HG03575 (cell line): ENCODE results near the gene NACA2.
"Not testable (repeated sequence)": the region's sequence is repeated elsewhere in the genome, so short reads cannot be mapped to it uniquely, and the experiment has no call there.

Source experiments
- ATAC-seq: cut with Tn5 transposase; IDR thresholded peaks from one replicate; pipeline ENCODE4 v1.9.1; 2021; ENCODE audit not compliant: unreplicated experiment, insufficient number of reproducible peaks, low FRiP score; ENCODE audit errors: extremely low read depth

The NACA2 gene

GRCh38 chr17:61582593-61582992 lies 8.4 kb downstream of the NACA2 start:
- ATAC-seq, result no peak

GRCh38 chr17:61581611-61582349 lies 9.2 kb downstream of the NACA2 start:
- ATAC-seq, result no peak

GRCh38 chr17:61580502-61580901 lies 10.5 kb downstream of the NACA2 start:
- no peak for ATAC-seq

GRCh38 chr17:61579961-61580360 lies 11.1 kb downstream of the NACA2 start:
- no peak for ATAC-seq

GRCh38 chr17:61579347-61579746 lies 11.7 kb downstream of the NACA2 start:
- no peak for ATAC-seq

- no peak for ATAC-seq
Observed at GRCh38 chr17:61578645-61579044, 12.4 kb downstream of the NACA2 start.

- ATAC-seq, result no peak
Observed at GRCh38 chr17:61575983-61576382, 15.0 kb downstream of the NACA2 start.

GRCh38 chr17:61575352-61575975 lies 15.6 kb downstream of the NACA2 start:
- no peak for ATAC-seq

GRCh38 chr17:61574542-61575351 lies 16.3 kb downstream of the NACA2 start:
- no peak for ATAC-seq

- ATAC-seq, result not testable (repeated sequence)
Observed at GRCh38 chr17:61572547-61572946, 18.5 kb downstream of the NACA2 start.

- no peak for ATAC-seq
Observed at GRCh38 chr17:61571624-61572023, 19.4 kb downstream of the NACA2 start.

- ATAC-seq, result no peak
Observed at GRCh38 chr17:61570118-61570517, 20.9 kb downstream of the NACA2 start.

- ATAC-seq, result not testable (repeated sequence)
Observed at GRCh38 chr17:61569525-61569924, 21.5 kb downstream of the NACA2 start.

GRCh38 chr17:61568219-61569072 lies 22.6 kb downstream of the NACA2 start:
- ATAC-seq, result no peak

- ATAC-seq, result no peak
Observed at GRCh38 chr17:61567045-61567802, 23.8 kb downstream of the NACA2 start.

- not testable (repeated sequence) for ATAC-seq
Observed at GRCh38 chr17:61566448-61566847, 24.6 kb downstream of the NACA2 start.

GRCh38 chr17:61565850-61566249 lies 25.2 kb downstream of the NACA2 start:
- ATAC-seq, result not testable (repeated sequence)

GRCh38 chr17:61565213-61565612 lies 25.8 kb downstream of the NACA2 start:
- no peak for ATAC-seq
